Ishikawa (cell line): ENCODE data around the gene PIGZ.

Source experiments
- CEBPB ChIP-seq: IDR thresholded peaks from 2 replicates; pipeline ENCODE4 v1.6.1; 2012
- CREB1 ChIP-seq: IDR thresholded peaks from 2 replicates; pipeline ENCODE4 v1.6.1; 2012; ENCODE audit warnings: low read depth
- EGR1 ChIP-seq: IDR thresholded peaks from 2 replicates; pipeline ENCODE4 v1.6.1; 2012
- EP300 ChIP-seq: IDR thresholded peaks from 2 replicates; pipeline ENCODE4 v1.6.1; 2012; ENCODE audit warnings: borderline replicate concordance
- FOXM1 ChIP-seq: IDR thresholded peaks from 2 replicates; pipeline ENCODE4 v1.6.1; 2012; ENCODE audit warnings: low read depth, borderline replicate concordance
- NFIC ChIP-seq: IDR thresholded peaks from 2 replicates; pipeline ENCODE4 v1.6.1; 2012
- RAD21 ChIP-seq: IDR thresholded peaks from 2 replicates; pipeline ENCODE4 v1.6.1; 2012; ENCODE audit warnings: low read depth
- REST ChIP-seq: IDR thresholded peaks from 2 replicates; pipeline ENCODE4 v1.6.1; 2012; ENCODE audit warnings: low read depth, mild to moderate bottlenecking
- TAF1 ChIP-seq: IDR thresholded peaks from 2 replicates; pipeline ENCODE4 v1.6.1; 2012; ENCODE audit warnings: low read depth, mild to moderate bottlenecking
- TEAD4 ChIP-seq: IDR thresholded peaks from 2 replicates; pipeline ENCODE4 v1.6.1; 2012
- TF ChIP-seq, protein P1 (sequence below): IDR thresholded peaks from 2 replicates; pipeline ENCODE4 v1.6.1; 2012

DNA sequence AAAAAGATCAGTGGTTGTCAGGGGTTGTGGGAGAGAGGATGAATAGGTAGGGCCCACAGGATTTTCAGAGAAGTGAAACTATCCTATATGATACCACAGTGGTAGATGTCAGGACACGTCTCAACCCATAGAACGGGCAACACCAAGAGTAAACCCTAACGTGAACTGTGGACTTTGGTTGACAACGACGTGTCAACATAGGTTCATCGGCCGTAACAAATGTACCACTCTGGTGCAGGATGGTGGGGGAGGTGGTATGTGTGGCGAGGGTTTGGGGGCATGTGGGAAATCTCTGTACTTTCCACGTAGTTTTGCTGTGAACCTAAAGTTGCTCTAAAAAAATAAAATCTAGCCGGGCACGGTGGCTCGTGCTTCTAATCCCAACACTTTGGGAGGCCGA is 13.0 kb upstream of the PIGZ start:
- no peak for TF ChIP-seq EGR1
- no peak for TF ChIP-seq CREB1
- TF ChIP-seq CEBPB = no peak
- TF ChIP-seq FOXM1 = no peak
- TF ChIP-seq, protein P1, sequence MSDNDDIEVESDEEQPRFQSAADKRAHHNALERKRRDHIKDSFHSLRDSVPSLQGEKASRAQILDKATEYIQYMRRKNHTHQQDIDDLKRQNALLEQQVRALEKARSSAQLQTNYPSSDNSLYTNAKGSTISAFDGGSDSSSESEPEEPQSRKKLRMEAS = no peak
- no peak for TF ChIP-seq TEAD4
- TF ChIP-seq NFIC = no peak
- TF ChIP-seq REST = no peak
- no peak for TF ChIP-seq RAD21
- TF ChIP-seq EP300 = no peak
- TF ChIP-seq TAF1 = no peak
